ENCODE data around the gene SH3BP5. TPM values are rescaled to one million over a fixed set of nuclear protein-coding genes. Genes with fewer than 3 reads are reported as not detected.
A peak's percentile ranks its signal among the peaks of the same experiment; 100 is the strongest.
"Not testable (repeated sequence)": the region's sequence is repeated elsewhere in the genome, so short reads cannot be mapped to it uniquely, and the experiment has no call there.

The SH3BP5 gene
- total RNA-seq, 2 donors from 2014 or later: 14.4 to 18.4 TPM

DNA sequence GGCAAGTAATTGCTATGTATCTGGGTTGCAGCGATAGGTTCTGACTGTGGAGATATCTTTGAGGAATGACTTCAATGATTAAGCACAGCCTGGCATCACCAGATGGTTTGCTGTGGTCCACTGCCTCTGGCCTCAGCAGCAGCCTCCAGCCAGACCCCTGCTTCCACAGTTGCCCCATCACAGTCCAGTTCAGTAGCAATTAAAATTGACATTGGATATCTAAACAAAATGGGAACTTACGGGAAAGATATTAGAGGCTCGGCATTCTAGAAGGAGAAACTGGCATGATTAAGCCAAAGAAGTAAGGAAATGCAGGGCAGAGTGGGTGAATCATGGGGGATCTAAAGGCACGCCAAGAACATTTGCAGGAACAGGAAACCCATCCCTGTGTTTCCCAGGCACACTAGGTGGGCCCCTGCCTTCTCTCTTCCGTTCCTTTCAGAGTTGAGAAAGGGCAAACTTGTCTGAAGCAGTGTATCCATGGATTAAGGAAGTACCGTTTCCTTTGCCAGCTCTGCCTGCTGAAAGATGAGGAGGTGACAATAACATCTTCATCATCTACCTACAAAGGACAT lies 36.3 kb upstream of the SH3BP5 start:
- Histone ChIP-seq H3K27ac (no peak overlapping the region), H3K4me3 (no peak overlapping the region), H3K9me3 (no peaks in the 10 kb centered on the region), H3K36me3 (no peaks in the 10 kb centered on the region), H3K4me1 (no peaks in the 10 kb centered on the region), H3K27me3 (no peaks in the 10 kb centered on the region)
- TF ChIP-seq, protein P1, sequence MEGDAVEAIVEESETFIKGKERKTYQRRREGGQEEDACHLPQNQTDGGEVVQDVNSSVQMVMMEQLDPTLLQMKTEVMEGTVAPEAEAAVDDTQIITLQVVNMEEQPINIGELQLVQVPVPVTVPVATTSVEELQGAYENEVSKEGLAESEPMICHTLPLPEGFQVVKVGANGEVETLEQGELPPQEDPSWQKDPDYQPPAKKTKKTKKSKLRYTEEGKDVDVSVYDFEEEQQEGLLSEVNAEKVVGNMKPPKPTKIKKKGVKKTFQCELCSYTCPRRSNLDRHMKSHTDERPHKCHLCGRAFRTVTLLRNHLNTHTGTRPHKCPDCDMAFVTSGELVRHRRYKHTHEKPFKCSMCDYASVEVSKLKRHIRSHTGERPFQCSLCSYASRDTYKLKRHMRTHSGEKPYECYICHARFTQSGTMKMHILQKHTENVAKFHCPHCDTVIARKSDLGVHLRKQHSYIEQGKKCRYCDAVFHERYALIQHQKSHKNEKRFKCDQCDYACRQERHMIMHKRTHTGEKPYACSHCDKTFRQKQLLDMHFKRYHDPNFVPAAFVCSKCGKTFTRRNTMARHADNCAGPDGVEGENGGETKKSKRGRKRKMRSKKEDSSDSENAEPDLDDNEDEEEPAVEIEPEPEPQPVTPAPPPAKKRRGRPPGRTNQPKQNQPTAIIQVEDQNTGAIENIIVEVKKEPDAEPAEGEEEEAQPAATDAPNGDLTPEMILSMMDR (IDR thresholded peaks at IDR 0.05): no peak
- DNase-seq (ENCODE audit: low spot score): no peak

DNA sequence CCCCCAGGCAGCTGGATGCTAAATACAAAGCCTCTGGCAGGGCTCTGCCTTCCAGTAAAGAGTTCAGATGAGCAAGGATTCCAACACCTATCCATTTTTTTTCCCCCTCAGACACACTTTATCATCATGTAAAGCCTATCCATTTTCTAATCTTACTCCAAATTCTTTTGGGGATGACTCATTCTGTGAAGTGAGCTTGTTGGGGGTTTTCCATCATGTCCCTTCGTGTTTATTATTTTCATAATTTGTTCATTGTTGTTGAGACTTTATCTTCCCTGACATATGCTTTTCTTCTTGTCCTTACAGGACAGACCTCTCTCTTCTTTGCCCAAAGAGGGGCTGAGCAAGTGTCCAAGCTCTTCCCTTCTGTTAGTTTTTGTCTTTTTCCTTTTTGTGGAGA lies 34.7 kb upstream of the SH3BP5 start:
- Histone ChIP-seq H3K4me3 (no peak overlapping the region), H3K27ac (no peak overlapping the region), H3K27me3 (no peaks in the 10 kb centered on the region), H3K36me3 (no peaks in the 10 kb centered on the region), H3K9me3 (no peaks in the 10 kb centered on the region), H3K4me1 (no peaks in the 10 kb centered on the region)
- DNase-seq (ENCODE audit: low spot score): no peak
- TF ChIP-seq, protein P1 (IDR thresholded peaks at IDR 0.05): no peak

DNA sequence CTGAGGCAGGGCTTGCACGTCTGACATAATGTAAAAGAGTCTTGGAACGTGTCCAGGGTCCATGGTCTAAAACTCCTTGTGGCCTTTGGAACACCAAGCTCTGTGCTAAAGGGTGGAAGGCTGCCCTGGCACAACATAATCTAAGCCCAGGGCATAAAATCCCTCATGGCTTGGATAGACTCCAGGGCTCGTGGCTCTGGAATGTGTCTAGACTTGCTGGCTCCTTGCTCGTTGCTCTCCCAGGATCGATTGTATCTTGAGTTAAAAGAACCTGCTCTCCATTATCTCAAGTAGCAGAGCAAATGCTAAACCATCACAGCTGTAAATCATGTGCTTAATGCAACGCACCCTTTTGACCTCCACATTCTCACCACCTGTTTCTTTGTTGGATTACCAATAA lies 31.7 kb upstream of the SH3BP5 start:
- not testable (repeated sequence) for H3K9me3 ChIP-seq; DNase-seq (ENCODE audit: low spot score); H3K27me3 ChIP-seq; H3K27ac ChIP-seq; H3K4me3 ChIP-seq; H3K4me1 ChIP-seq; H3K36me3 ChIP-seq

DNA sequence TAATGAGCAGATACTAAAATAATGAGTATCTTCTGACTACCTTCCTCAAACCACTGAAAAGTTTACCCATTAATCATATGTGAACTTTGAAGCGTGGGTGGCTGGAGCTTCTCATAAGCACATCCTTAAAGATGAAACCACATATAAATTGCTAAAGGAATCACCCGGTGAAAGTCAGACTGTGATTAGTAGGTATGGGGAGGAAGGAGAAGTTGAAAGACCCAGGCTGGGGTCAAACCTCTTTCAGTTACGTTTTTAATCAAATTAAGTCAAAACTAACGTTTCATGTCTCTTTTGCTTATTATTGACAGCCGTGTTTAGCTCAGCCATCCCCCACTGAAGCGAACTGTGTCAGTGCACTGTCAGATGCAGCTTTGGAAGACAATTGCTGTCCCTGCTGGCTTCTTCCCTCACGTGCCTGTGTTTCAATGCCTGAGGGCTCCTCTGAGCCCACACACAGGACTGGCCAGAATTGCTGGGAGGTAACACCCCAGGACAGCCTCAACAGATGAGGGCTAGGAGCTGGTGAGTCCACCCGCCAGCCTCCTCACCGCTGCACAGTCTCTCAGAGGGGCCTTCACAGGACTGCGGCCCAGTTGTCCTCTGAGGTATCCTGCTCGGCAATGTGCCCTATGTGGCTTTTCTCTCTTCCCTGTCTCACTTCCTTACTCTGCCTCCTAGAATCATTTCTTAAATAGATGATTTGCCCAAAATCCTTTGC lies 29.3 kb upstream of the SH3BP5 start:
- Histone ChIP-seq H3K27ac (peak overlapping the region in 1 of 2 donors; percentile 18), H3K4me1 (no peaks in the 10 kb centered on the region), H3K4me3 (no peak overlapping the region), H3K9me3 (no peaks in the 10 kb centered on the region), H3K27me3 (no peaks in the 10 kb centered on the region), H3K36me3 (no peaks in the 10 kb centered on the region)
- TF ChIP-seq, protein P1 (IDR thresholded peaks at IDR 0.05): no peak
- no peak for DNase-seq (ENCODE audit: low spot score)

DNA sequence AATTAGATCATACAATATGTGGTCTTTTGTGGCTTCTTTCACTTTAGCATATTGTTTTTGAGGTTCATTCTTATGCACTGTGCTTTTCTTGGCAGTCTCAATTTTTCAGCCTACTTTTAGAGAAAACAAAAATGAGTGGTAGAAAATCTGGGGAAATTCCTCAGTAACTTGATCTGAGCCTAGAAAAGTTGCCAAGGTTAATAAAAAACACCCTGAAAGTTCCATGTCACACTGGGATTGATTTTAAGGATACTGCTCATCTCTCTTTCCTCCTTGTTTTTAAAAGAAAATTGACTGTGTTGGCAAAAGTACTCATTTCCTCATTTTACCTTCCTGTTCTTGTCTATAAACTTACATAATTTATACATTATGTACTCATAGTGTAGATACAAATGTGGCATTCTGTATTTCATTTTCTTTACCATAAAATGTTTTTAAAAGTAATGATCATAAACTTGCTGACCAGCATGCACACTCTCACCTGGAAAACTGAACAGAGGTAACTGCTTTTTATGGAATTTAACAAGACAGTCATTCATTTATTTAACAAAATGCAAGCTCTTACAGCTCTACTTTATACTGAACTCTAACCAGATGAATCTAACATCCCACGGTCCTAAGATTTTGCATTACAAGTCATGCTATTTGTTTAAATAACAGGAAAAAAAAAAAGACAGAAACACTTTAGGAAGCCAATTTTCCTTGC lies 28.6 kb upstream of the SH3BP5 start:
- Histone ChIP-seq H3K9me3 (no peaks in the 10 kb centered on the region), H3K27ac (no peak overlapping the region), H3K4me3 (no peak overlapping the region), H3K4me1 (no peaks in the 10 kb centered on the region), H3K27me3 (no peaks in the 10 kb centered on the region), H3K36me3 (no peaks in the 10 kb centered on the region)
- DNase-seq (ENCODE audit: low spot score): no peak
- TF ChIP-seq, protein P1 (IDR thresholded peaks at IDR 0.05): no peak

DNA sequence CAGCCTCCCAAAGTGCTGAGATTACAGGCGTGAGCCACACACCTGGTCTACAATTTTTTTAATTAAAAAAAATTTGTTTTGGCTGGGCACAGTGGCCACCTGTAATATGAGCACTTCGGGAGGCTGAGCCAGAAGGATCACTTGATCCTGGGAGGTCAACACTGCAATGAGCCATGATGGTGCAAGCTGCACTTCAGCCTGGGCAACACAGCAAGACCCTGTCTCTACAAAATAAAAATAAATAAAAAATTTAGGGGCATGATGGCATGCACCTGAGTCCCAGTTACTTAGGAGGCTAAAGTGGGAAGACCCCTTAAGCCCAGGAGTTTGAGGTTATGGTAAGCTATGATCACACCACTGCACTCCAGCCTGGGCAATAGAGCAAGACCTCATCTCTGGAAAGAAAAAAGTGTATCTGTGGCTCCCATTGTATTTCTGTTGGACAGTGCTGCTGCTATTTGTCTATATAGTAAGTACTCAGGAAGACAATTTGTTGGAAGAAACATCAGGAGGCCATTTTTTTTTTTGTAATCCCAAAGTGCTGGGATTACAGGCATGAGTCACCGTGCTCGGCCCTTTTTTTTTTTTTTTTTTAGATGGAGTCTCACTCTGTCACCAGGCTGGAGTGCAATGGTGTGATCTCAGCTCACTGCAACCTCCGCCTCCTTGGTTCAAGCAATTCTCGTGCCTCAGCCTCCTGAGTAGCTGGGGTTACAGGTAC lies 27.5 kb upstream of the SH3BP5 start:
- no peaks in the 10 kb centered on the region for H3K4me1 ChIP-seq
- H3K27ac ChIP-seq: no peak overlapping the region
- TF ChIP-seq, protein P1 (IDR thresholded peaks at IDR 0.05): no peak
- H3K4me3 ChIP-seq: no peak overlapping the region
- no peaks in the 10 kb centered on the region for H3K9me3 ChIP-seq
- no peak for DNase-seq (ENCODE audit: low spot score)
- no peaks in the 10 kb centered on the region for H3K27me3 ChIP-seq
- H3K36me3 ChIP-seq: no peaks in the 10 kb centered on the region

DNA sequence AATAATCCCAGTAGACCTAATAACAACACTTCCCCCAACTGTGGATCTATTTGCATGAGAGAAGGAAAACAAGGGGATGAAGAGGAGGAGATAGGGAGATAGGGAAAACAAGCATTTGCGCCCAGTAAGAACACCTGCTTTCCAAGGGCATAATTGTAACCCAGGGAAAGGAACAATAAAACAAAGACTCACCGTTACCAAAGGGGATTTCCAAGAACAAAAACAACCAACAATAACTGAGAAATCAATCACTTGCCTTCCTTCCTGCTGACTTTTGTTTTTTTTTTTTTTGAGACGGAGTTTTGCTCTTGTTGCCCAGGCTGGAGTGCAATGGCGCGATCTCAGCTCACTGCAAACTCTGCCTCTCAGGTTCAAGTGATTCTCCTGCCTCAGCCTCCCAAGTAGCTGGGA lies 24.3 kb upstream of the SH3BP5 start:
- not testable (repeated sequence) for H3K9me3 ChIP-seq; H3K27ac ChIP-seq; DNase-seq (ENCODE audit: low spot score); H3K27me3 ChIP-seq; H3K36me3 ChIP-seq; H3K4me1 ChIP-seq; H3K4me3 ChIP-seq

Measured in right atrium auricular region (tissue), 2 donors.